GM12872 (cell line): ENCODE results near the gene LRRC3.

Experiments used
- CTCF ChIP-seq: IDR thresholded peaks from 3 replicates; pipeline ENCODE4 v1.5.1; 2011; ENCODE audit warnings: low read depth, mild to moderate bottlenecking, low read length, moderate library complexity; ENCODE audit not compliant: insufficient read depth

The LRRC3 gene

GRCh38 chr21:44485254-44485793 is 30.0 kb downstream of the LRRC3 start:
- no peak for TF ChIP-seq CTCF

DNA sequence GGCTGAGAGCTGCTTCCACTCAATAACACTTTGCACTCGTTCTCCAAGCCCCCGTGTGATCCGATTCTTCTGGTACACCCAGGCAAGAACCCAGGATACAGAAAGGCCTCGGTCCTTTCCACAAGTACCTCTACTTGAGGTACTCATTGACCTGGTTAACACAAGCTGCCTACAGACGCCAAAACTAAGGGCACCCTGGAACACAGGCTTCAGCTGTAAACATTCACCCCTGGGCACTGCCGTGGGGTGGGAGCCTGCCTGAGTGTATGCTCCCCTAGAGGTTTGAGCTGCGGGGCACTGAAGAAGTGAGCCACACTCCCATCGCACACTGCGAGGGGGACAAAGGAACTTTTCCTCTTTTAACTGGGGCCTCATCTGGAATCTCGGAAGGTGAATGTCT is 30.5 kb downstream of the LRRC3 start:
- TF ChIP-seq CTCF = no peak

DNA sequence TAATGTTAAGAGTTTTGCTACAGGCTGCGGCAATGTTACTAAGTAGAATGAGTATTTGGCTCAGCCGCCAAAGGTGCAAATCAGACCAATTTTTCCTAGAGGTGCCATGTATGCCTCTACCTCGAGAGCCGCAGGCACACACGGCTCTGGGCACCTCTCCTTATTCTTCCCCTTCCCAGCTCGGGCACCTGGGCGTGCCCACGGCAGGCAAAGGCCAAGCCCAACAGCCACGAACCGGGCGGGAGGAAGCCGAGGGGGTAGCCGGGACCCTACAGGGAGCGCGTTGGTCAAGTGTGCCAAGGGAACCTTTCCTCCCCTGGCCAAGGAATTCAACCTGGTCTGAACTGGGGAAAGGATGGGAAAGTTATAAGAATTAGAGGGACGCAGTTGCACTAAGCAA is 31.0 kb downstream of the LRRC3 start:
- TF ChIP-seq CTCF = no peak

DNA sequence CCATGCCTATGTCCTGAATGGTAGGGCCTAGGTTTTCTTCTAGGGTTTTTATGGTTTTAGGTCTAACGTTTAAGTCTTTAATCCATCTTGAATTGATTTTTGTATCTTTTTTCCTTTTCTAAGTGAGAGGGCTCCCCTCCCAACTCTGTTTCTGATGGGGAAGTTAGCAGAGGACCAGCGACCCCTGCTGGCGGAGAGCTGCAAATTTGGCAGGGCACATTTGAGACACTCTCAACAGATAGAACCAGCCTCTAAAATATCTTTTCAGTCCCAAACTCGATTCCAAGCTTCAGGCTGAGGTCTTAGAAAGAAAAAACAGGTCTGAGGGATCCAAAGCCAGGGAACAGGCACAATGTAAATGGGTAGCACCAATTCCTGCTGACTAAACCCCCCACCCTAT is 32.5 kb downstream of the LRRC3 start:
- TF ChIP-seq CTCF = peak; percentile 53

DNA sequence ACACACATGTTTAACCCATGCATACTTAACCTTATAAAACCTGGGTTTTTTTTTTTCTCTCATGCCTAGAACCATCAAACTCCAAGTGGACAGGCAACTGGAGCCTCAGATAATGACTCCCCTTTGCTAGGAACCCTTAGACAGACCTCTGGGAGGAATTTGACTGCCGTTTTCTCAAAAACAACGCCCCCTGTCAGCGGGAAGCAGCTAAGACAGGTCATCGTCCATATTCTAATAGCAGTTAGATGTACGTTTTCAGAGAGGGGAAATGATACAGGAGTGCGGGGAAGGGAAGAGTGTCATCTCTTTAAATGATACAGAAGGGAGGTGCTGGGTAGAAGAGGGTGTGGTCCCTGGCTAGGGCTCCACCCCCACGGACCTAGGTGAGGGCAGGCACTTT is 34.7 kb downstream of the LRRC3 start:
- TF ChIP-seq CTCF = 0 out of 3 replicates have a peak, but pooled peaks have one; percentile 21

DNA sequence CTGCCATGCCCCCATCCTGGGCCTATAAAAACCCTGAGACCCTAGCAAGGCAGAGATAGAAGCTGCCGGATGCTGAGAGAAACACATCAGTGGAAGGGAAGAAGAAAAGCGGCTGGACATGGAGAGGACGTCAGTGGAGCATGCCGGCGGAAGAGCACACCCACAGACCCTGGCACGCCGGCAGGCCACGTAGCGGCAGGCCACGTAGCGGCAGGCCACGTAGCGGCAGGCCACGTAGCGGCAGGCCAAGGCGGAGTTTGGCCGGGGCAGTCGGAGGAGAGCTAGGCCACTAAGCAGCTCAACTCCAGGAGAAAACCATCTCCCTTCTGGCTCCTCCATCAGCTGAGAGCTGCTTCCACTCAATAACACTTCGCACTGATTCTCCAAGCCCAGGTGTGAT is 35.1 kb downstream of the LRRC3 start:
- no peak for TF ChIP-seq CTCF

DNA sequence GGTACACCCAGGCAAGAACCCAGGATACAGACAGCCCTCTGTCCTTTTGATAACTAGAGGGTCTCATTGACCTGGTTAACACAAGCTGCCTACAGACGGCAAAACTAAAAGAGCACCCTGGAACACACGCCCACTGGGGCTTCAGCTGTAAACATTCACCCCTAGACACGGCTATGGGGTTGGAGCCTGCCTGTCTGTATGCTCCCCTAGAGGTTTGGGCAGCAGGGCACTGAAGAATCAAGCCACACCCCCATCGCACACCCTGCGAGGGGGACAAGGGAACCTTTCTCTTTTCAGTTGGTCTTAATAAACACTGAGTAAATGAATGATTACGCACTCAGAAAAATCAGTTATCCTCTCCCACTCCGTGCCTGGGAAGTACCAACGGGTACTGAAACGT is 35.5 kb downstream of the LRRC3 start:
- no peak for TF ChIP-seq CTCF
